GM12878 (cell line): ENCODE data around the gene RAB28. TPM values are rescaled to one million over a fixed set of nuclear protein-coding genes. Genes with fewer than 3 reads are reported as not detected.

Experiments
- ATAC-seq: fragments of 200-7000 bp; cut with Tn5 transposase; 3 replicates; pipeline ENCODE4 v1.9.1; 2020; ENCODE audit warnings: mild to moderate bottlenecking, moderate library complexity
- BruUV-seq: library from RNA; stranded (reverse); fragments of 400-500 nt; replicated peaks from 2 replicates; lab custom pipeline; 2021; lab: Mats Ljungman, UMichigan
- CTCF ChIA-PET: fragments of 300-600 bp; sonication (Branson Sonifier 250); formaldehyde crosslinking; extraction: SDS; loops from one replicate; lab custom pipeline; 2021; ENCODE audit warnings: inconsistent platforms; lab: Yijun Ruan, JAX
- POLR2A ChIA-PET: fragments of 350-600 bp; formaldehyde crosslinking; extraction: SDS; loops from one replicate; lab custom pipeline; 2021; ENCODE audit warnings: inconsistent platforms; lab: Charles Lee
- RAD21 ChIA-PET: fragments of 300-600 bp; sonication (Branson Sonifier 250); formaldehyde crosslinking; loops from one replicate; lab custom pipeline; 2023; ENCODE audit warnings: antibody characterized with exemption; ENCODE audit not compliant: unreplicated experiment; lab: Charles Lee
- SMC1A ChIA-PET: fragments of 300-600 bp; sonication (Branson Sonifier 250); formaldehyde crosslinking; loops from one replicate; lab custom pipeline; 2023; ENCODE audit not compliant: unreplicated experiment, uncharacterized antibody; lab: Charles Lee
- DNase-seq: peaks from one replicate; pipeline ENCODE4 v3.0.0-alpha.2; 2011; ENCODE audit warnings: low read depth, low spot score
- FAIRE-seq: peaks from 3 replicates; lab custom pipeline; 2011; peaks lifted over from hg19 to GRCh38; lab: Jason Lieb, UNC
- H2AFZ ChIP-seq: 2 replicates; pipeline ENCODE4 v1.6.0; 2011; ENCODE audit warnings: low read depth, low read length, control low read depth; ENCODE audit not compliant: control insufficient read depth
- H3K27ac ChIP-seq: 2 replicates; pipeline ENCODE4 v1.5.1; 2011; ENCODE audit warnings: control low read depth; ENCODE audit not compliant: control insufficient read depth, insufficient read depth
- H3K27me3 ChIP-seq, 2 experiments: replicated peaks in 1 of 2; 2 replicates each; pipeline versions ENCODE4 v1.6.0 to v1.6.1; 2011; ENCODE audit warnings: low read length in 1 of 2; ENCODE audit not compliant: control insufficient read depth in 2 of 2, insufficient read depth in 2 of 2
- H3K36me3 ChIP-seq, 2 experiments: 2 replicates each; pipeline ENCODE4 v1.5.1; 2011; ENCODE audit warnings: low read length in 1 of 2; ENCODE audit not compliant: control insufficient read depth in 2 of 2, insufficient read depth in 2 of 2
- H3K4me1 ChIP-seq: 2 replicates; pipeline ENCODE4 v1.6.1; 2011; ENCODE audit warnings: mild to moderate bottlenecking, low read length, moderate library complexity, mixed read lengths; ENCODE audit not compliant: control insufficient read depth, insufficient read depth
- H3K4me2 ChIP-seq: 2 replicates; pipeline ENCODE4 v1.6.0; 2011; ENCODE audit warnings: control low read depth; ENCODE audit not compliant: control insufficient read depth, insufficient read depth
- H3K4me3 ChIP-seq: fragments of 200-600 bp; sonication (generic); 2 replicates; pipeline ENCODE4 v1.5.1; 2016
- H3K79me2 ChIP-seq: 2 replicates; pipeline ENCODE4 v1.6.0; 2011; ENCODE audit warnings: low read length; ENCODE audit not compliant: control insufficient read depth, insufficient read depth
- H3K9ac ChIP-seq: 2 replicates; pipeline ENCODE4 v1.8.0; 2011; ENCODE audit warnings: low read length, control low read depth, mixed read lengths; ENCODE audit not compliant: control insufficient read depth, insufficient read depth
- H3K9me3 ChIP-seq: replicated peaks from 3 replicates; pipeline ENCODE4 v1.5.1; 2011; ENCODE audit warnings: mild to moderate bottlenecking, low read length; ENCODE audit not compliant: control insufficient read depth, insufficient read depth
- H4K20me1 ChIP-seq: 2 replicates; pipeline ENCODE4 v1.6.0; 2011; ENCODE audit not compliant: control insufficient read depth, insufficient read depth
- EED ChIP-seq: sonication (generic); IDR thresholded peaks from 2 replicates; pipeline ENCODE4 v1.6.1; 2016; ENCODE audit warnings: antibody characterized with exemption, low read depth
- IRF5 ChIP-seq: fragments of 450-650 bp; IDR thresholded peaks from 2 replicates; pipeline ENCODE4 v1.6.1; 2017; ENCODE audit warnings: borderline replicate concordance
- JUND ChIP-seq: IDR thresholded peaks from 2 replicates; pipeline ENCODE4 v1.6.1; 2012; ENCODE audit warnings: low read depth, mild to moderate bottlenecking, low read length, improper control_type of control experiment, moderate library complexity
- NKRF ChIP-seq: fragments of 450-650 bp; conservative IDR thresholded peaks from 2 replicates; pipeline ENCODE4 v1.6.1; 2017; ENCODE audit warnings: mild to moderate bottlenecking, moderate library complexity
- NR2C1 ChIP-seq: fragments of 450-650 bp; IDR thresholded peaks from 2 replicates; pipeline ENCODE4 v1.6.1; 2017; ENCODE audit warnings: antibody characterized with exemption, mild to moderate bottlenecking, moderate library complexity
- SP1 ChIP-seq: IDR thresholded peaks from one replicate; pipeline ENCODE4 v1.6.1; 2011; ENCODE audit warnings: low read depth, low read length
- TCF12 ChIP-seq: IDR thresholded peaks from 2 replicates; pipeline ENCODE4 v1.6.1; 2011; ENCODE audit warnings: low read depth, mild to moderate bottlenecking, low read length
- WGBS: methylation state at CpG from one replicate; pipeline ENCODE4 v1.1.6; 2016; ENCODE audit warnings: low lambda C conversion rate; ENCODE audit not compliant: insufficient replicate concordance, insufficient coverage; ENCODE audit errors: missing lambda C conversion rate; 5-methylcytosine and 5-hydroxymethylcytosine counted together
- in situ Hi-C: fragments of 300-500 bp; cut with MboI; formaldehyde crosslinking; loops from 9 replicates; pipeline ENCODE4 v1.14.3; 2018; ENCODE audit warnings: mixed read lengths
- intact Hi-C: fragments of 100-400 bp; cut with micrococcal nuclease; formaldehyde crosslinking; loops from one replicate; pipeline ENCODE4 v1.14.2; 2022; ENCODE audit not compliant: unreplicated experiment
- polyA plus RNA-seq, 11 experiments: library from polyadenylated mRNA; depleted of rRNA in 4 of 11; unstranded in 6 of 11; stranded (reverse) in 5 of 11; fragments of >200 nt; fragmentation: Nextera tagmentation in 4 of 11; fragmentation: Illumina TruSeq in 1 of 11; extraction: Ambion mirVana in 4 of 11; extraction: Trizol in 1 of 11; gene quantifications; 1 replicate in 1 of 11; 2 replicates in 10 of 11; pipeline versions ENCODE4 v1.2.1 to v1.2.3, GENCODE V29; 2011 to 2016; ENCODE audit warnings: inconsistent platforms in 2 of 11, missing spikeins in 2 of 11, low read depth in 1 of 11
- total RNA-seq, 4 experiments: library from RNA; depleted of rRNA in 3 of 4; stranded (reverse); fragments of >200 nt in 3 of 4; fragmentation: Illumina TruSeq in 1 of 4; extraction: Trizol in 1 of 4; gene quantifications; 2 replicates each; pipeline versions ENCODE4 v1.2.1 to v1.2.3, GENCODE V29; 2013 to 2021

RAB28 gene
- total and polyA plus RNA-seq, 10 of the 15 experiments (the other 5 are each of a cell fraction or from before 2014, with no cell fraction given) = 5.8 to 29.3 (median 16.9) TPM

GRCh38 chr4:13364653-13365052 is 119.5 kb downstream of the RAB28 start:
- ATAC-seq (no peak), FAIRE-seq (no peak), DNase-seq (no peak)
- ChIA-PET SMC1A (interaction anchor here (1.1 kb wide), 1 partner anchor 14 kb away, joined by 3 read pairs; no protein-coding TSS in a partner anchor), CTCF (no interaction called here), RAD21 (no interaction called here), POLR2A (no interaction called here)
- H3K36me3 ChIP-seq = no peaks in the 10 kb centered on the region
- in situ Hi-C loops (no loop called here), intact Hi-C loops (no loop called here)
- TF ChIP-seq SP1 (no peak), NKRF (no peak), NR2C1 (no peak), TCF12 (no peak), IRF5 (no peak), EED (no peak), JUND (no peak)
- no peak overlapping the region for H3K9ac ChIP-seq
- BruUV-seq = no TSS peak
- no peaks in the 10 kb centered on the region for H3K9me3 ChIP-seq
- no peak overlapping the region for H3K27ac ChIP-seq
- no peaks in the 10 kb centered on the region for H3K27me3 ChIP-seq
- H3K4me2 ChIP-seq = no peak overlapping the region
- H4K20me1 ChIP-seq = no peaks in the 10 kb centered on the region
- H3K79me2 ChIP-seq = no peaks in the 10 kb centered on the region
- H3K4me1 ChIP-seq = no peaks in the 10 kb centered on the region
- H3K4me3 ChIP-seq = no peak overlapping the region
- no peak overlapping the region for H2AFZ ChIP-seq
- WGBS = 100% methylated on average over 6 of the region's 6 CpGs
